GM12878 (cell line): ENCODE results near the gene GHRH. TPM values are rescaled to one million over a fixed set of nuclear protein-coding genes. Genes with fewer than 3 reads are reported as not detected.

ENCODE experiments used
- ATF7 ChIP-seq: fragments of 450-650 bp; IDR thresholded peaks from 2 replicates; pipeline ENCODE4 v1.6.1; 2016; ENCODE audit warnings: low read depth, mild to moderate bottlenecking
- E2F8 ChIP-seq: fragments of 450-650 bp; IDR thresholded peaks from 2 replicates; pipeline ENCODE4 v1.6.1; 2018; ENCODE audit warnings: mild to moderate bottlenecking, low read depth, moderate library complexity; ENCODE audit not compliant: partially characterized antibody
- GABPA ChIP-seq: IDR thresholded peaks from 2 replicates; pipeline ENCODE4 v1.6.1; 2014; ENCODE audit warnings: antibody characterized with exemption, low read depth, mild to moderate bottlenecking, inconsistent platforms
- MEF2B ChIP-seq: fragments of 450-650 bp; IDR thresholded peaks from 2 replicates; pipeline ENCODE4 v1.6.1; 2018; ENCODE audit warnings: mild to moderate bottlenecking, moderate library complexity; ENCODE audit not compliant: partially characterized antibody, poor library complexity, severe bottlenecking
- MTA3 ChIP-seq: IDR thresholded peaks from 2 replicates; pipeline ENCODE4 v1.6.1; 2012; ENCODE audit warnings: low read length, inconsistent platforms, borderline replicate concordance
- MYC ChIP-seq: IDR thresholded peaks from 2 replicates; pipeline ENCODE4 v1.6.1; 2011; ENCODE audit warnings: mild to moderate bottlenecking, low read length, moderate library complexity, inconsistent platforms; ENCODE audit not compliant: insufficient read depth, insufficient replicate concordance, insufficient read length, severe bottlenecking
- NFYA ChIP-seq: IDR thresholded peaks from 2 replicates; pipeline ENCODE4 v1.6.1; 2011; ENCODE audit warnings: low read depth, mild to moderate bottlenecking, low read length, improper control_type of control experiment, borderline replicate concordance
- NR2C1 ChIP-seq: fragments of 450-650 bp; IDR thresholded peaks from 2 replicates; pipeline ENCODE4 v1.6.1; 2017; ENCODE audit warnings: antibody characterized with exemption, mild to moderate bottlenecking, moderate library complexity
- PML ChIP-seq: IDR thresholded peaks from 2 replicates; pipeline ENCODE4 v1.6.1; 2012; ENCODE audit warnings: low read length, inconsistent platforms
- POU2F2 ChIP-seq: IDR thresholded peaks from 3 replicates; pipeline ENCODE4 v1.6.1; 2011; ENCODE audit warnings: low read depth, mild to moderate bottlenecking, low read length, borderline replicate concordance
- PRDM15 ChIP-seq: fragments of 450-650 bp; formaldehyde crosslinking; IDR thresholded peaks from 2 replicates; pipeline ENCODE4 v1.4.0; 2020; ENCODE audit warnings: mild to moderate bottlenecking, moderate library complexity
- RFX5 ChIP-seq: IDR thresholded peaks from 2 replicates; pipeline ENCODE4 v1.6.1; 2011; ENCODE audit warnings: low read depth, low read length, improper control_type of control experiment
- SMC3 ChIP-seq: IDR thresholded peaks from 2 replicates; pipeline ENCODE4 v1.6.1; 2011; ENCODE audit warnings: low read length, improper control_type of control experiment, borderline replicate concordance
- SPI1 ChIP-seq: IDR thresholded peaks from 2 replicates; pipeline ENCODE4 v1.6.1; 2011; ENCODE audit warnings: low read depth, mild to moderate bottlenecking, low read length, moderate library complexity, borderline replicate concordance; ENCODE audit not compliant: insufficient read depth
- SUPT20H ChIP-seq: IDR thresholded peaks from 2 replicates; pipeline ENCODE4 v1.6.1; 2011; ENCODE audit warnings: low read depth, mild to moderate bottlenecking, low read length, moderate library complexity, borderline replicate concordance; ENCODE audit not compliant: control insufficient read depth
- TCF12 ChIP-seq: IDR thresholded peaks from 2 replicates; pipeline ENCODE4 v1.6.1; 2011; ENCODE audit warnings: low read depth, mild to moderate bottlenecking, low read length
- ZBTB4 ChIP-seq: fragments of 450-650 bp; formaldehyde crosslinking; IDR thresholded peaks from 2 replicates; pipeline ENCODE4 v1.4.0; 2022; ENCODE audit warnings: mild to moderate bottlenecking, moderate library complexity
- ZNF207 ChIP-seq: fragments of 450-650 bp; IDR thresholded peaks from 2 replicates; pipeline ENCODE4 v1.6.1; 2014; ENCODE audit warnings: antibody characterized with exemption, mild to moderate bottlenecking, borderline replicate concordance
- ZNF622 ChIP-seq: fragments of 450-650 bp; IDR thresholded peaks from 2 replicates; pipeline ENCODE4 v1.6.1; 2017; ENCODE audit warnings: mild to moderate bottlenecking, inconsistent platforms
- ZSCAN29 ChIP-seq: fragments of 450-650 bp; IDR thresholded peaks from 2 replicates; pipeline ENCODE4 v1.6.1; 2017; ENCODE audit warnings: mild to moderate bottlenecking, moderate library complexity
- polyA plus RNA-seq, 11 experiments: library from polyadenylated mRNA; depleted of rRNA in 4 of 11; unstranded in 6 of 11; stranded (reverse) in 5 of 11; fragments of >200 nt; fragmentation: Nextera tagmentation in 4 of 11; fragmentation: Illumina TruSeq in 1 of 11; extraction: Ambion mirVana in 4 of 11; extraction: Trizol in 1 of 11; gene quantifications; 1 replicate in 1 of 11; 2 replicates in 10 of 11; pipeline versions ENCODE4 v1.2.1 to v1.2.3, GENCODE V29; 2011 to 2016; ENCODE audit warnings: inconsistent platforms in 2 of 11, missing spikeins in 2 of 11, low read depth in 1 of 11
- total RNA-seq, 4 experiments: library from RNA; depleted of rRNA in 3 of 4; stranded (reverse); fragments of >200 nt in 3 of 4; fragmentation: Illumina TruSeq in 1 of 4; extraction: Trizol in 1 of 4; gene quantifications; 2 replicates each; pipeline versions ENCODE4 v1.2.1 to v1.2.3, GENCODE V29; 2013 to 2021

Gene GHRH
- total and polyA plus RNA-seq, 10 of the 15 experiments (the other 5 are each of a cell fraction or from before 2014, with no cell fraction given) = not detected

GRCh38 chr20:37270576-37271420 is 9.2 kb upstream of the GHRH start (continued):
- TF ChIP-seq ZSCAN29 (no peak), E2F8 (no peak), ZBTB4 (CRISPR knock-in tag) (no peak), POU2F2 (peak; percentile 59; the same call in 2 of the 3 replicates), SUPT20H (no peak), ATF7 (peak; percentile 45; the same call in 1 of the 2 replicates), MEF2B (peak; percentile 63), SMC3 (no peak), NR2C1 (no peak), RFX5 (no peak), SPI1 (peak; percentile 85), ZNF622 (no peak), MTA3 (peak; percentile 36; the same call in 1 of the 2 replicates), NFYA (no peak), GABPA (no peak), ZNF207 (no peak), PML (no peak), PRDM15 (CRISPR knock-in tag) (no peak), TCF12 (peak; percentile 47; the same call in 1 of the 2 replicates), MYC (no peak)
